ENCODE measurements around the gene AKAP13.

DNA sequence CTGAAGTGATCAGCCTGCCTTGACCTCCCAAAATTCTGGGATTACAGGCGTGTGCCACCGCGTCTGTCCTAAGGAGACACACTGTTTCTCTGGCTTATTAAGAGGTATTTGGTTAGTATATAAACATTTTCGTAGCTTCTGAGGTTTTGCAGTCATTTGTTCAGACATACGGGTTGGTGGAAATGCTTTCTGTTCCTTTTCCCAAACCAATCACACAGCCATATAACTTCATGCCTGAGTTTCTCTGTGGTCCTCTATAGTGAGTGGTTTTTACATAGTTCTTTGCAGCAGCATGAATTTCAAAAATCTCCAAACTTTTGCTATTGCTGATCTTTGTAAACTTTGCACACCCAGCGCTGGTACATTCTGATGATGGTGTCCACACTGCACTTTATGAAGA lies 100.5 kb downstream of the AKAP13 start:
- TF ChIP-seq POLR2AphosphoS5 (IDR thresholded peaks at IDR 0.05) (no peak), TAF1 (IDR thresholded peaks at IDR 0.05; ENCODE audit: low read depth) (no peak), EZH2 (IDR thresholded peaks at IDR 0.05; ENCODE audit: borderline replicate concordance, insufficient read depth, low read length, poor library complexity, severe bottlenecking) (no peak), SMC3 (conservative IDR thresholded peaks at IDR 0.05; ENCODE audit: poor library complexity) (no peak), RAD21 (conservative IDR thresholded peaks at IDR 0.05) (no peak), EP300 (conservative IDR thresholded peaks at IDR 0.05; ENCODE audit: poor library complexity, severe bottlenecking) (no peak)
- TF ChIP-seq, protein P1, sequence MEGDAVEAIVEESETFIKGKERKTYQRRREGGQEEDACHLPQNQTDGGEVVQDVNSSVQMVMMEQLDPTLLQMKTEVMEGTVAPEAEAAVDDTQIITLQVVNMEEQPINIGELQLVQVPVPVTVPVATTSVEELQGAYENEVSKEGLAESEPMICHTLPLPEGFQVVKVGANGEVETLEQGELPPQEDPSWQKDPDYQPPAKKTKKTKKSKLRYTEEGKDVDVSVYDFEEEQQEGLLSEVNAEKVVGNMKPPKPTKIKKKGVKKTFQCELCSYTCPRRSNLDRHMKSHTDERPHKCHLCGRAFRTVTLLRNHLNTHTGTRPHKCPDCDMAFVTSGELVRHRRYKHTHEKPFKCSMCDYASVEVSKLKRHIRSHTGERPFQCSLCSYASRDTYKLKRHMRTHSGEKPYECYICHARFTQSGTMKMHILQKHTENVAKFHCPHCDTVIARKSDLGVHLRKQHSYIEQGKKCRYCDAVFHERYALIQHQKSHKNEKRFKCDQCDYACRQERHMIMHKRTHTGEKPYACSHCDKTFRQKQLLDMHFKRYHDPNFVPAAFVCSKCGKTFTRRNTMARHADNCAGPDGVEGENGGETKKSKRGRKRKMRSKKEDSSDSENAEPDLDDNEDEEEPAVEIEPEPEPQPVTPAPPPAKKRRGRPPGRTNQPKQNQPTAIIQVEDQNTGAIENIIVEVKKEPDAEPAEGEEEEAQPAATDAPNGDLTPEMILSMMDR (IDR thresholded peaks at IDR 0.05; ENCODE audit: poor library complexity, severe bottlenecking) = no peak
- TF ChIP-seq, protein P2, sequence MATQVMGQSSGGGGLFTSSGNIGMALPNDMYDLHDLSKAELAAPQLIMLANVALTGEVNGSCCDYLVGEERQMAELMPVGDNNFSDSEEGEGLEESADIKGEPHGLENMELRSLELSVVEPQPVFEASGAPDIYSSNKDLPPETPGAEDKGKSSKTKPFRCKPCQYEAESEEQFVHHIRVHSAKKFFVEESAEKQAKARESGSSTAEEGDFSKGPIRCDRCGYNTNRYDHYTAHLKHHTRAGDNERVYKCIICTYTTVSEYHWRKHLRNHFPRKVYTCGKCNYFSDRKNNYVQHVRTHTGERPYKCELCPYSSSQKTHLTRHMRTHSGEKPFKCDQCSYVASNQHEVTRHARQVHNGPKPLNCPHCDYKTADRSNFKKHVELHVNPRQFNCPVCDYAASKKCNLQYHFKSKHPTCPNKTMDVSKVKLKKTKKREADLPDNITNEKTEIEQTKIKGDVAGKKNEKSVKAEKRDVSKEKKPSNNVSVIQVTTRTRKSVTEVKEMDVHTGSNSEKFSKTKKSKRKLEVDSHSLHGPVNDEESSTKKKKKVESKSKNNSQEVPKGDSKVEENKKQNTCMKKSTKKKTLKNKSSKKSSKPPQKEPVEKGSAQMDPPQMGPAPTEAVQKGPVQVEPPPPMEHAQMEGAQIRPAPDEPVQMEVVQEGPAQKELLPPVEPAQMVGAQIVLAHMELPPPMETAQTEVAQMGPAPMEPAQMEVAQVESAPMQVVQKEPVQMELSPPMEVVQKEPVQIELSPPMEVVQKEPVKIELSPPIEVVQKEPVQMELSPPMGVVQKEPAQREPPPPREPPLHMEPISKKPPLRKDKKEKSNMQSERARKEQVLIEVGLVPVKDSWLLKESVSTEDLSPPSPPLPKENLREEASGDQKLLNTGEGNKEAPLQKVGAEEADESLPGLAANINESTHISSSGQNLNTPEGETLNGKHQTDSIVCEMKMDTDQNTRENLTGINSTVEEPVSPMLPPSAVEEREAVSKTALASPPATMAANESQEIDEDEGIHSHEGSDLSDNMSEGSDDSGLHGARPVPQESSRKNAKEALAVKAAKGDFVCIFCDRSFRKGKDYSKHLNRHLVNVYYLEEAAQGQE (IDR thresholded peaks at IDR 0.05; ENCODE audit: borderline replicate concordance) = no peak

Data from neural cell (in vitro differentiated cells).